IPS-18a (cell line): ENCODE measurements around the gene CCNJL.
A peak's percentile ranks its signal among the peaks of the same experiment; 100 is the strongest.
"Not testable (repeated sequence)": the region's sequence is repeated elsewhere in the genome, so short reads cannot be mapped to it uniquely, and the experiment has no call there.

Experiments used
- H3K27ac ChIP-seq: one replicate; pipeline ENCODE4 v1.5.1; 2013; ENCODE audit warnings: low read length
- H3K27me3 ChIP-seq: one replicate; pipeline ENCODE4 v1.6.1; 2013; ENCODE audit warnings: mild to moderate bottlenecking, low read length; ENCODE audit not compliant: control insufficient read depth, insufficient read depth
- H3K36me3 ChIP-seq: one replicate; pipeline ENCODE4 v1.6.1; 2013; ENCODE audit warnings: low read depth, low read length; ENCODE audit not compliant: control insufficient read depth
- H3K4me1 ChIP-seq: one replicate; pipeline ENCODE4 v1.6.1; 2013; ENCODE audit warnings: low read depth, low read length; ENCODE audit not compliant: control insufficient read depth
- H3K4me3 ChIP-seq: one replicate; pipeline ENCODE4 v1.5.1; 2013; ENCODE audit warnings: low read length
- H3K9ac ChIP-seq: one replicate; pipeline ENCODE4 v1.6.1; 2013; ENCODE audit warnings: mild to moderate bottlenecking, low read length, moderate library complexity
- H3K9me3 ChIP-seq: one replicate; pipeline ENCODE4 v1.6.1; 2013; ENCODE audit warnings: low read depth, low read length; ENCODE audit not compliant: control insufficient read depth

Gene CCNJL

DNA sequence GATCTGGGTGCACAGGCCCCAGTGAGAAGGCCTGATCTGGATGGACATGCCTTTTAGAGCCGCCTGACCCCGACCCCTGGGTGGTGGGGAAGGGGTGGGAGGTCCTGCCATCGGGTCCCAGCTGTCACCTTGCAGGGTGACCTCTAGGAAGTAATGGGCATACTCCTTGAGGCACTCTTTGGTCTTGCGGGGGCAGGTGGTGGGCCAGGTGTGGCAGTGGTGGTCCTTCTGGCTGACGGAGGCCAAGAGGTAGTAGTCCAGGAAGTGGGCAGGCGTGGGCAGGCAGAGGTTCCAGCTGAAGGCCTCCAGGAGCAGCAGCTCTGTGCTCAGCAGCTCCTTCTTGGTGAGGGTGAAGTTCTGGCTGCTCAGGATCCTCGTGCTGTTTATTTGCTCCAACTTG, 53.0 kb downstream of the CCNJL start:
- Histone ChIP-seq H3K4me3 (no peak overlapping the region), H3K27ac (no peak overlapping the region), H3K36me3 (peaks cover 30% of the 10 kb centered on the region), H3K9me3 (no peaks in the 10 kb centered on the region), H3K9ac (no peak overlapping the region), H3K27me3 (no peaks in the 10 kb centered on the region), H3K4me1 (peaks cover 19% of the 10 kb centered on the region)

GRCh38 chr5:160254706-160255105, 57.7 kb downstream of the CCNJL start:
- no peak overlapping the region for H3K27ac ChIP-seq
- H3K36me3 ChIP-seq = peaks cover 52% of the 10 kb centered on the region
- no peaks in the 10 kb centered on the region for H3K4me1 ChIP-seq
- H3K27me3 ChIP-seq = no peaks in the 10 kb centered on the region
- no peak overlapping the region for H3K9ac ChIP-seq
- H3K4me3 ChIP-seq = no peak overlapping the region
- no peaks in the 10 kb centered on the region for H3K9me3 ChIP-seq

DNA sequence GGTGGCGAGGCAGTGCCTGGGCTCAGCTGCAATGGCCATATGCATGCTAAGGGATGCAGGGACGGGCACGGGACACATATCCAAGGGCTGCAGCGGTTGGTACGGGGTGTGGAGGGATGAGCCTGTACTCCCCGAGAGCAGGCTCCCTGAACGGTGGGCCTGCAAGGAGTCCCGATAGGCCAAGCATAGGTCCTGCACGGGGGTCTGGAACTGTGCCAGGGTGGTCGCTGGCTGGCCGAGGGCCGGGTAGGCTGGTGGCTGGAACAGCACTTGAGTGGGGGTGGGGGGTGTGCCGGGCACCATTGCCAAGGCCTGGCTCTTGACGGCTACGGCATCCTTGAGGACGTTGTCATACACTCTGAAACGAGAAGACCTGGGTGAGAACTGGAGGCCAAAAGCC, 58.9 kb downstream of the CCNJL start:
- peaks cover 41% of the 10 kb centered on the region for H3K36me3 ChIP-seq
- no peaks in the 10 kb centered on the region for H3K9me3 ChIP-seq
- no peak overlapping the region for H3K9ac ChIP-seq
- H3K4me3 ChIP-seq = no peak overlapping the region
- H3K27me3 ChIP-seq = no peaks in the 10 kb centered on the region
- no peak overlapping the region for H3K27ac ChIP-seq
- H3K4me1 ChIP-seq = no peaks in the 10 kb centered on the region

GRCh38 chr5:160252916-160253315, 59.4 kb downstream of the CCNJL start:
- H3K4me3 ChIP-seq = no peak overlapping the region
- H3K36me3 ChIP-seq = peaks cover 41% of the 10 kb centered on the region
- no peaks in the 10 kb centered on the region for H3K27me3 ChIP-seq
- H3K9ac ChIP-seq = no peak overlapping the region
- no peaks in the 10 kb centered on the region for H3K9me3 ChIP-seq
- H3K4me1 ChIP-seq = no peaks in the 10 kb centered on the region
- no peak overlapping the region for H3K27ac ChIP-seq

- no peaks in the 10 kb centered on the region for H3K9me3 ChIP-seq
- no peak overlapping the region for H3K9ac ChIP-seq
- peaks cover 41% of the 10 kb centered on the region for H3K36me3 ChIP-seq
- no peaks in the 10 kb centered on the region for H3K27me3 ChIP-seq
- no peak overlapping the region for H3K4me3 ChIP-seq
- H3K27ac ChIP-seq = no peak overlapping the region
- no peaks in the 10 kb centered on the region for H3K4me1 ChIP-seq
Observed at GRCh38 chr5:160251406-160252155, 60.8 kb downstream of the CCNJL start.

DNA sequence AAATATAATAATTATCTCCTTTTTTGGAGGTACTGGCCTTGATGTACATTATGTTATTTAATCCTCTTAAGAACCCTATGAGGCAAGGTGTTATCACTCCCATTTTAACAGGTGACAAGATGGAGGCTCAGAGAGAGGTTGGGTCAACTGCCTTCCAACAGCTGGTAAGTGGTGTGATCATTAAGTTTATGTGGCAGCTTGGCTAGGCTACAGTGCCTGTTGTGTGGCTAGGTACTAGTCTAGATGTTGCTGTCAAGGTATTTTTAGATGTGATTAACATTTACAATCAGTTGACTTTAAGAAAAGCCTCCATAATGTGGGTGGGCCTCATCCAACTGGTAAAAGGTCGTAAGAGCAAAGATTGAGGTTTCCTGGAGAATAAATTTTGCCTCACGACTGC, 61.5 kb downstream of the CCNJL start:
- Histone ChIP-seq H3K4me1 (no peaks in the 10 kb centered on the region), H3K27me3 (no peaks in the 10 kb centered on the region), H3K9ac (no peak overlapping the region), H3K36me3 (peaks cover 37% of the 10 kb centered on the region), H3K4me3 (no peak overlapping the region), H3K9me3 (no peaks in the 10 kb centered on the region), H3K27ac (no peak overlapping the region)

GRCh38 chr5:160250226-160250625, 62.1 kb downstream of the CCNJL start:
- Histone ChIP-seq H3K9ac (no peak overlapping the region), H3K27ac (no peak overlapping the region), H3K4me3 (no peak overlapping the region)

DNA sequence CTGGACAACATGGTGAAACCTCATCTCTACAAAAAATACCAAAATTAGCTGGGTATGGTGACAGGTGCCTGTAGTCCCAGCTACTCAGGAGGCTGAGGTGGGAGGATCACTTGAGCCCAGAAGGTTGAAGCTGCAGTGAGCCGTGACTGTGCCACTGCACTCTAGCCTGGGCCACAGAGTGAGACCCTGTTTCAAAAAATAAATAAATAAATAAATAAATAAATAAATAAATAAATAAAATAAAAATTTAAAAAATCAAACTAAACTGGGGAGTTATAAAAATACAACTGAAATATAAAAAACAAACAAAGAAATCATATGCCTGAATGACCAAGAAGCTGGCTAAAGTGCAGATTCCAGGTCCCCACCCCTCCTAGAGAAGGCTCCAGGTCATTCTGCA, 62.8 kb downstream of the CCNJL start:
- peaks cover 30% of the 10 kb centered on the region for H3K36me3 ChIP-seq
- not testable (repeated sequence) for H3K9ac ChIP-seq, H3K4me3 ChIP-seq, H3K4me1 ChIP-seq, H3K27me3 ChIP-seq, H3K9me3 ChIP-seq, H3K27ac ChIP-seq

More at GRCh38 chr5:160250226-160250625, 62.1 kb downstream of the CCNJL start:
- H3K9me3 ChIP-seq = no peaks in the 10 kb centered on the region
- peaks cover 32% of the 10 kb centered on the region for H3K36me3 ChIP-seq
- H3K4me1 ChIP-seq = no peaks in the 10 kb centered on the region
- no peaks in the 10 kb centered on the region for H3K27me3 ChIP-seq

GRCh38 chr5:160245506-160246086, 66.8 kb downstream of the CCNJL start:
- Histone ChIP-seq H3K27me3 (no peaks in the 10 kb centered on the region), H3K9me3 (no peaks in the 10 kb centered on the region), H3K9ac (no peak overlapping the region), H3K4me3 (no peak overlapping the region), H3K27ac (no peak overlapping the region), H3K4me1 (no peaks in the 10 kb centered on the region), H3K36me3 (peaks cover under 1% of the 10 kb centered on the region)

DNA sequence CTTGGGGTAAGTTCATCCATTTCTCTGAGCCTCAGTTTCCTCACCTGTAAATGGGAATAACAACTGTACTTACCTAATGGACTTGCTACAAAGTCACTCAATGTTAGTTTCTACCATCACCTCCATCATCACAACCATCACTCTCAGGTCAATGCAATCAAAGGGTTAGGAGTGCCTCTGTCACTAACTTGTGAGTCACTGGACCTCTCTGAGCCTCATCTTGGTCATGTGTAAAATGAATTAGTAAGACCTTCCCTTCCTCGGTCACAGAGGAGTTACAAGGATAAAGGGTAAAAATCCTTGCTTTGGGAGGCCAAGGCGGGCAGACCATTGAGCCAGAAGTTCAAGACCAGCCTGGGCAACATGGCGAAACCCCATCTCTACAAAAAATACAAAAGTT, 70.2 kb downstream of the CCNJL start:
- Histone ChIP-seq H3K36me3 (no peaks in the 10 kb centered on the region), H3K27me3 (no peaks in the 10 kb centered on the region), H3K27ac (no peak overlapping the region), H3K4me1 (peaks cover 14% of the 10 kb centered on the region), H3K9ac (no peak overlapping the region), H3K9me3 (no peaks in the 10 kb centered on the region), H3K4me3 (no peak overlapping the region)

DNA sequence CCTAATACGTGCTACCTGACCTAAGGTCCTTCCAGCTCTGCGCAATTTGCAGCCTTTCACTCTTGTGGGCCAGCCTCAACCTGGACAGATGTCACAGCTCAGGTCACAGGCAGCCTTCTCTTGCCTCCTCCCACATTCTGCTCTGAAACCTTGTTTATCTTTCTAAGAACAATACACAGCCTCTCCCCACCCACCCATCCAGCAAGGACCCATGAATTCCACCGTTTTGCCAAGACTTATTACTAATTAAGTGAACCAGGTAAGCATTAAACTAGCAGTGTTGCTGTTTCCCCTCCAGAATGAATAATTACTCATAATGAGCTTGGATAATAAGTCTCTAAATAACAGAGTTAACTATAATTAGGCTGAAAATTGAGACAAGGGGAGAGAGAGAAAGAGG, 72.0 kb downstream of the CCNJL start:
- no peaks in the 10 kb centered on the region for H3K27me3 ChIP-seq
- H3K4me3 ChIP-seq = no peak overlapping the region
- H3K36me3 ChIP-seq = no peaks in the 10 kb centered on the region
- peaks cover 17% of the 10 kb centered on the region for H3K4me1 ChIP-seq
- no peak overlapping the region for H3K9ac ChIP-seq
- H3K27ac ChIP-seq = no peak overlapping the region
- H3K9me3 ChIP-seq = no peaks in the 10 kb centered on the region

DNA sequence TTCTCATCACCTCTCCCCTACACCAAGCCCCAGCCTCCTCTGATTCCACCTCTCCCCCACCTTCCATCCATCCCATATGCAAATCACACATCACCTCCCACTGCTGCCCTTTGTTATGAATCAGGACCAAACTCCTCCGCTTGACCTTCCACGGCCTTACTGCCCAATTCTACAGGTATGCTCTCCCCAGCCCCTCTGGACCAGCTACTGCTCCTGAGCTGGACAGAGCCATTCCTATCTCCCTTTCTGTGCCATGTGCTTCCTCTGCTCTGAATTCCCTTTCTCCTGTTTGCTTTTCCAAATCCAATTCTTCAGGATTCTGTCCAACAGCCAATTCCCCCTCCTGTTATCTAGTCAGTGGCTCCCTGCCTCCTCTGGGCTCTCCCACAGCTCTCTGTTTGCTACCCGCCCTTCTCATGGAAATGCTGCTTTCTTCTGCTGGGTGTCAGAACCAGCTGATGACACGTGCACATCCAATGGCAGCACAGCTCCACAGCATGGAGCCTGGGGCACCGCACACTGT, 74.7 kb downstream of the CCNJL start:
- H3K27me3 ChIP-seq = no peaks in the 10 kb centered on the region
- no peaks in the 10 kb centered on the region for H3K9me3 ChIP-seq
- no peak overlapping the region for H3K27ac ChIP-seq
- H3K36me3 ChIP-seq = no peaks in the 10 kb centered on the region
- H3K4me3 ChIP-seq = peak overlapping the region; percentile 8
- no peak overlapping the region for H3K9ac ChIP-seq
- peaks cover 17% of the 10 kb centered on the region for H3K4me1 ChIP-seq
